Testis (tissue), 3 donors: ENCODE data around the gene MYBPC1. TPM values are rescaled to one million over a fixed set of nuclear protein-coding genes. Genes with fewer than 3 reads are reported as not detected.

Experiments
- DNase-seq: peaks from one replicate; pipeline ENCODE4 v3.0.0-alpha.2; 2019
- H3K27ac ChIP-seq, 2 donors: fragments of 200-600 bp; sonication (generic); one replicate each; pipeline ENCODE4 v1.5.1; 2019
- H3K27me3 ChIP-seq: fragments of 200-600 bp; sonication (generic); one replicate; pipeline ENCODE4 v1.5.1; 2019
- H3K36me3 ChIP-seq: fragments of 200-600 bp; sonication (generic); one replicate; pipeline ENCODE4 v1.5.1; 2017; ENCODE audit warnings: low read depth; ENCODE audit errors: missing control alignments
- H3K4me1 ChIP-seq: fragments of 200-600 bp; sonication (generic); one replicate; pipeline ENCODE4 v1.5.1; 2019
- H3K4me3 ChIP-seq, 2 donors: fragments of 200-600 bp; sonication (generic); one replicate each; pipeline ENCODE4 v1.5.1; 2017 to 2019
- H3K9me3 ChIP-seq: fragments of 200-600 bp; sonication (generic); one replicate; pipeline ENCODE4 v1.5.1; 2017
- CTCF ChIP-seq, 3 experiments: fragments of 450-650 bp in 2 of 3; fragments of 200-600 bp in 1 of 3; sonication (generic) in 1 of 3; IDR thresholded peaks; one replicate each; pipeline ENCODE4 v1.5.1; 2016 to 2019; ENCODE audit warnings: antibody characterized with exemption in 3 of 3, mild to moderate bottlenecking in 2 of 3, moderate library complexity in 1 of 3
- POLR2A ChIP-seq: fragments of 450-650 bp; IDR thresholded peaks from one replicate; pipeline ENCODE4 v1.6.1; 2017; ENCODE audit warnings: antibody characterized with exemption, mild to moderate bottlenecking, moderate library complexity
- WGBS, 2 donors: methylation state at CpG; one replicate each; pipeline ENCODE4 v1.1.5; 2018; 5-methylcytosine and 5-hydroxymethylcytosine counted together
- intact Hi-C: fragments of 100-400 bp; cut with DNase I; formaldehyde crosslinking; loops from one replicate; pipeline ENCODE4 v1.15.1; 2023; ENCODE audit warnings: low total_unique reads
- polyA plus RNA-seq: library from polyadenylated mRNA; stranded (reverse); fragments of 350-450 nt; fragmentation: Illumina TruSeq; extraction: RNeasy Lipid Tissue Mini Kit (QIAGEN cat#74804); gene quantifications from one replicate; pipeline ENCODE4 v1.2.3, GENCODE V29; 2014; ENCODE audit warnings: low read depth, low replicate concordance; ENCODE audit not compliant: insufficient read depth
- total RNA-seq, 2 donors: library from RNA; depleted of rRNA; stranded (reverse); fragments of >200 nt; gene quantifications; one replicate each; pipeline ENCODE4 v1.2.3, GENCODE V29; 2016

MYBPC1 gene
- total and polyA plus RNA-seq, 3 donors from 2014 or later = 2.5 to 31.2 (median 3.7) TPM

DNA sequence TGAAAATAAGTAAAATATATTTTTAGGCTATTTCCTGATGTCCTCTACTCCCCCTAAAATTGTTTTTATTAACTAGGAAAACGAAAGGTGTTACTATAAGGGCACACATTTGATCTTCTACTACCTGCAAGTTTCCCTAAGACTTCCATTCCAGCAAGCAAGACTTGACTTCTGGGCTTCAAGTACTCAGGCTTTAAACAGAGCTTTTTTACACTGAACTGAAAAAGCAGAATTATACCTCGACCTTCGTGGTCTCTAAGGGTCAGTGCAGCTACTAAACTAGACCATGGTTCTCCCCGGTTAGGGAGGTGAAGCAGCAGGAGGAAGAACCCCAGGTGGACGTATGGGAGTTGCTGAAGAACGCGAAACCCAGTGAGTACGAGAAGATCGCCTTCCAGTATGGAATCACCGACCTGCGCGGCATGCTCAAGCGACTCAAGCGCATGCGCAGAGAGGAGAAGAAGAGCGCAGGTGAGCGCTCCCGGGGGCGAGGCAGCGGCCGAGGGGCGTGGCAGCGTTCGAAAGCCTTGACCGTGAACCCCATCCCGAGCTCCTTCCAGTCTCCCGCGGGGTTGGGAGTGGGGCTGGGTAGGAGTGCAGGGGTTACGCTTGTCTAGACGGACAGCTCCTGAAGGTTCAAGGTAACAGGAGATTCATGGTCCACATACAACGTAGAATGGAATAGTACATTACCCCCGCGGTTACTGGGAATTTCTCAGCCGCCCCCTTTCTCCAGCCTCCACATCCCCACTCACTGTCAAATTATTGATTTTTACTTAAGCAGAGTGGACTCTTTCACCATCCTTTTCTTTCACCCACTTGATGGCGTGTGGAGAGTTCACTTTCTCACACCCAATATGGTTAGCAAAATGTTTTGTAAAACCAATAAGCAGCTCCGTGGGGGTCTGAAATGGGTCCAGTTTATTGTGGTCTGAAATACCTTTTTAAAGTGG lies 47.6 kb downstream of the MYBPC1 start:
- peak; percentile 70 for DNase-seq
- peak overlapping the region; percentile 10 to 50 for H3K4me3 ChIP-seq
- intact Hi-C loops = no loop called here
- H3K27me3 ChIP-seq = no peaks in the 10 kb centered on the region
- WGBS, 2 donors = 14 to 15% methylated on average over 21 to 36 of the region's 36 CpGs
- no peak overlapping the region for H3K27ac ChIP-seq
- H3K36me3 ChIP-seq = no peaks in the 10 kb centered on the region
- TF ChIP-seq CTCF (IDR thresholded peaks at IDR 0.05) (no peak), POLR2A (no peak)
- no peaks in the 10 kb centered on the region for H3K9me3 ChIP-seq
- peaks cover 4% of the 10 kb centered on the region for H3K4me1 ChIP-seq

DNA sequence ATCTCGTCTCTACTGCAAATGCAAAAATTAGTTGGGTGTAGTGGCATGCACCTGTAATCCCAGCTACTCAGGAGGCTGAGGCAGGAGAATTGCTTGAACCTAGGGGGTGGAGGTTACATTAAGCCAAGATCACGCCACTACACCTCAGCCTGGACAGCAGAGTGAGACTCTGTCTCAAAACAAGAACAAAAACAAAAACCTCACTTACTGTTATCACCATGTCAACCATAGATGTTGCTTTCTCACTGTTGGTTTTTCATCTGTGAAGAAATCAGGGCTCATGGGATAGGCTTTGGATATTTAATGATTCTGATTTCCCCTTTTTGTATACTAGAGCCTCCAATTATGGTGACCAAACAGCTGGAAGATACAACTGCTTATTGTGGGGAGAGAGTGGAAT lies 52.9 kb downstream of the MYBPC1 start:
- Histone ChIP-seq H3K4me1 (no peaks in the 10 kb centered on the region), H3K9me3 (no peaks in the 10 kb centered on the region), H3K27ac (no peak overlapping the region), H3K27me3 (no peaks in the 10 kb centered on the region), H3K36me3 (no peaks in the 10 kb centered on the region), H3K4me3 (no peak overlapping the region)
- TF ChIP-seq POLR2A (no peak), CTCF (IDR thresholded peaks at IDR 0.05) (no peak)
- WGBS, 2 donors = 88 to 95% methylated on average over 2 of the region's 2 CpGs
- no peak for DNase-seq
- intact Hi-C loops = no loop called here

DNA sequence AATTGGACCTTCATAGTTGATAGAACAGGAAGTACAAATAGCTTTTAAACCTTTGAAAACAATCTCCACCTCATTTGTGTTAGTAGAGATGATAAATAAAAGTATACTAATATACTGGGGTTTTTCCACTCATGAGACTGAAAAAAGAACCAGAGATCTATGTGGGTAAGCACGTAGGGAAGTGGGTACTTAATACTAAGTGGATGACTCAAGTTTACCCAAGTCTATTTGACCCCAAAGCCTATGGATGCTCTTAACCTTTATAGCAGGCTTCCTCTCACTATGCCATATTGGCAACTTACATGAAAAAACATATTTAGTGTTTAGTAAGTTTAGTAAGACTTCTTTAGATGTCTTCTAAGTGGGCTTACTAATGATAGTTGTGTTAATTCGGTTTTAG lies 53.4 kb downstream of the MYBPC1 start:
- H3K27me3 ChIP-seq = no peaks in the 10 kb centered on the region
- TF ChIP-seq CTCF (IDR thresholded peaks at IDR 0.05) (no peak), POLR2A (no peak)
- H3K4me1 ChIP-seq = no peaks in the 10 kb centered on the region
- no peaks in the 10 kb centered on the region for H3K36me3 ChIP-seq
- no peak overlapping the region for H3K4me3 ChIP-seq
- no peaks in the 10 kb centered on the region for H3K9me3 ChIP-seq
- intact Hi-C loops = no loop called here
- H3K27ac ChIP-seq = no peak overlapping the region
- 71 to 81% methylated on average over 2 of the region's 2 CpGs for WGBS, 2 donors
- DNase-seq = no peak

GRCh38 chr12:101650346-101651117 lies 55.8 kb downstream of the MYBPC1 start:
- WGBS, 2 donors = 64 to 88% methylated on average over 4 of the region's 4 CpGs
- Histone ChIP-seq H3K9me3 (no peaks in the 10 kb centered on the region), H3K27me3 (no peaks in the 10 kb centered on the region), H3K4me3 (no peak overlapping the region), H3K27ac (no peak overlapping the region), H3K36me3 (no peaks in the 10 kb centered on the region), H3K4me1 (no peaks in the 10 kb centered on the region)
- intact Hi-C loops = no loop called here
- TF ChIP-seq POLR2A (no peak), CTCF (IDR thresholded peaks at IDR 0.05) (no peak)
- DNase-seq = no peak
